ENCODE results near the gene RHBDL3. TPM values are rescaled to one million over a fixed set of nuclear protein-coding genes. Genes with fewer than 3 reads are reported as not detected.

The RHBDL3 gene
- total and polyA plus RNA-seq, 10 of the 15 experiments (the other 5 are each of a cell fraction or from before 2014, with no cell fraction given), result 0.04 to 0.24 (median 0.04) TPM; not detected in 5

GRCh38 chr17:32349854-32350665 is 84.4 kb downstream of the RHBDL3 start, which contains the start of gene ZNF207 (continued):
- TF ChIP-seq E2F8 (IDR thresholded peaks at IDR 0.05; ENCODE audit: low read depth, partially characterized antibody) (no peak), RFX5 (IDR thresholded peaks at IDR 0.05; ENCODE audit: low read depth, low read length) (no peak), CREM (IDR thresholded peaks at IDR 0.05; ENCODE audit: low read depth) (peak; percentile 41; the same call in 1 of the 2 replicates), SIX5 (IDR thresholded peaks at IDR 0.05; ENCODE audit: low read depth, low read length, severe bottlenecking) (peak; percentile 35), ZNF274 (IDR thresholded peaks at IDR 0.05; ENCODE audit: insufficient read depth, insufficient read length) (no peak), SP1 (IDR thresholded peaks at IDR 0.05; ENCODE audit: low read depth, low read length) (peak; percentile 66), NR2C1 (IDR thresholded peaks at IDR 0.05) (0 out of 2 replicates have a peak, but pooled peaks have one; percentile 14), SKIL (IDR thresholded peaks at IDR 0.05; ENCODE audit: low read depth, poor library complexity, severe bottlenecking) (no peak), JUNB (IDR thresholded peaks at IDR 0.05) (no peak; the same call in 1 of the 2 replicates), ESRRA (IDR thresholded peaks at IDR 0.05; ENCODE audit: low read length) (peak; percentile 46; the same call in 1 of the 2 replicates), HCFC1 (IDR thresholded peaks at IDR 0.05; ENCODE audit: low read length) (peak; percentile 65), EZH2 (IDR thresholded peaks at IDR 0.05; ENCODE audit: borderline replicate concordance, control insufficient read depth, low read depth, low read length) (no peak), MTA3 (IDR thresholded peaks at IDR 0.05; ENCODE audit: borderline replicate concordance, low read length) (peak; percentile 10; the same call in 1 of the 2 replicates), RAD51 (IDR thresholded peaks at IDR 0.05) (peak; percentile 97), MXI1 (IDR thresholded peaks at IDR 0.05; ENCODE audit: low read depth, low read length) (peak; percentile 50; the same call in 1 of the 2 replicates), SREBF2 (IDR thresholded peaks at IDR 0.05; ENCODE audit: low read length) (no peak), USF2 (IDR thresholded peaks at IDR 0.05; ENCODE audit: borderline replicate concordance, low read depth, low read length) (peak; percentile 94), SMAD5 (IDR thresholded peaks at IDR 0.05; ENCODE audit: low read depth) (peak; percentile 86; the same call in 1 of the 2 replicates)
- TF ChIP-seq, protein P1, sequence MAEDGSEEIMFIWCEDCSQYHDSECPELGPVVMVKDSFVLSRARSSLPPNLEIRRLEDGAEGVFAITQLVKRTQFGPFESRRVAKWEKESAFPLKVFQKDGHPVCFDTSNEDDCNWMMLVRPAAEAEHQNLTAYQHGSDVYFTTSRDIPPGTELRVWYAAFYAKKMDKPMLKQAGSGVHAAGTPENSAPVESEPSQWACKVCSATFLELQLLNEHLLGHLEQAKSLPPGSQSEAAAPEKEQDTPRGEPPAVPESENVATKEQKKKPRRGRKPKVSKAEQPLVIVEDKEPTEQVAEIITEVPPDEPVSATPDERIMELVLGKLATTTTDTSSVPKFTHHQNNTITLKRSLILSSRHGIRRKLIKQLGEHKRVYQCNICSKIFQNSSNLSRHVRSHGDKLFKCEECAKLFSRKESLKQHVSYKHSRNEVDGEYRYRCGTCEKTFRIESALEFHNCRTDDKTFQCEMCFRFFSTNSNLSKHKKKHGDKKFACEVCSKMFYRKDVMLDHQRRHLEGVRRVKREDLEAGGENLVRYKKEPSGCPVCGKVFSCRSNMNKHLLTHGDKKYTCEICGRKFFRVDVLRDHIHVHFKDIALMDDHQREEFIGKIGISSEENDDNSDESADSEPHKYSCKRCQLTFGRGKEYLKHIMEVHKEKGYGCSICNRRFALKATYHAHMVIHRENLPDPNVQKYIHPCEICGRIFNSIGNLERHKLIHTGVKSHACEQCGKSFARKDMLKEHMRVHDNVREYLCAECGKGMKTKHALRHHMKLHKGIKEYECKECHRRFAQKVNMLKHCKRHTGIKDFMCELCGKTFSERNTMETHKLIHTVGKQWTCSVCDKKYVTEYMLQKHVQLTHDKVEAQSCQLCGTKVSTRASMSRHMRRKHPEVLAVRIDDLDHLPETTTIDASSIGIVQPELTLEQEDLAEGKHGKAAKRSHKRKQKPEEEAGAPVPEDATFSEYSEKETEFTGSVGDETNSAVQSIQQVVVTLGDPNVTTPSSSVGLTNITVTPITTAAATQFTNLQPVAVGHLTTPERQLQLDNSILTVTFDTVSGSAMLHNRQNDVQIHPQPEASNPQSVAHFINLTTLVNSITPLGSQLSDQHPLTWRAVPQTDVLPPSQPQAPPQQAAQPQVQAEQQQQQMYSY (CRISPR knock-in tag; IDR thresholded peaks at IDR 0.05), result peak; percentile 13; the same call in 1 of the 2 replicates
